Activated T-cell treated with anti-CD3 and anti-CD28 coated beads for 4 hours (primary cell): ENCODE measurements around the gene MRPL10.

Source experiments
- DNase-seq: peaks from one replicate; pipeline ENCODE4 v3.0.0-alpha.2; 2020

Gene MRPL10

GRCh38 chr17:47838636-47839035 is 7.3 kb upstream of the MRPL10 start:
- DNase-seq: no peak

- DNase-seq: no peak
These were observed 6.2 kb upstream of the MRPL10 start for GRCh38 chr17:47837401-47838039.

GRCh38 chr17:47836601-47837000 is 5.3 kb upstream of the MRPL10 start:
- DNase-seq: no peak

GRCh38 chr17:47834756-47835155 is 3.4 kb upstream of the MRPL10 start:
- no peak for DNase-seq

GRCh38 chr17:47831934-47832327 is 590 bp upstream of the MRPL10 start:
- no peak for DNase-seq

GRCh38 chr17:47830396-47831002 is 842 bp downstream of the MRPL10 start:
- DNase-seq: no peak

GRCh38 chr17:47829870-47830269 is 1.5 kb downstream of the MRPL10 start:
- DNase-seq: no peak

GRCh38 chr17:47823519-47823918 is 7.8 kb downstream of the MRPL10 start:
- no peak for DNase-seq

- DNase-seq: no peak
These were observed 8.6 kb downstream of the MRPL10 start for GRCh38 chr17:47822785-47823184.

- DNase-seq: peak; percentile 50
These were observed 9.6 kb downstream of the MRPL10 start, which contains the start of gene OSBPL7 for GRCh38 chr17:47821424-47822391. OSBPL7 (minus strand) TSS chr17:47821794; CDS start chr17:47820278, 1,516 bp downstream.

GRCh38 chr17:47821031-47821423 is 10.3 kb downstream of the MRPL10 start:
- DNase-seq: no peak

GRCh38 chr17:47820033-47820789 is 11.1 kb downstream of the MRPL10 start:
- no peak for DNase-seq

GRCh38 chr17:47819475-47819874 is 11.9 kb downstream of the MRPL10 start:
- DNase-seq: no peak

- no peak for DNase-seq
These were observed 13.2 kb downstream of the MRPL10 start for GRCh38 chr17:47818002-47818695.

- DNase-seq: no peak
These were observed 14.4 kb downstream of the MRPL10 start for GRCh38 chr17:47816947-47817346.

GRCh38 chr17:47816111-47816735 is 15.1 kb downstream of the MRPL10 start:
- DNase-seq: no peak

GRCh38 chr17:47815106-47815918 is 16.0 kb downstream of the MRPL10 start:
- DNase-seq: no peak

- DNase-seq: no peak
These were observed 17.8 kb downstream of the MRPL10 start for GRCh38 chr17:47813512-47814031.

- DNase-seq: no peak
These were observed 18.3 kb downstream of the MRPL10 start for GRCh38 chr17:47813077-47813476.

- DNase-seq: no peak
These were observed 19.0 kb downstream of the MRPL10 start for GRCh38 chr17:47812146-47812920.
